Stimulated activated naive CD8-positive, alpha-beta T cell treated with anti-CD3 and anti-CD28 coated beads, Interleukin-15, Interleukin-2, amounts not matched to agents 100 U/mL and 50 U/mL, for 24 hours (primary cell): ENCODE measurements around the gene GOLIM4.

Experiments used
- ATAC-seq: fragments of 150-1000 bp; cut with Tn5 transposase; one replicate; pipeline ENCODE4 v1.10.0; 2021
- DNase-seq: peaks from one replicate; pipeline ENCODE4 v3.0.0; 2021

Gene GOLIM4

GRCh38 chr3:167992381-167992780 lies 103.3 kb downstream of the GOLIM4 start:
- DNase-seq = no peak
- no peak for ATAC-seq

- no peak for ATAC-seq
- DNase-seq = no peak
Observed at GRCh38 chr3:167991213-167991612, 104.5 kb downstream of the GOLIM4 start.

- ATAC-seq = no peak
Observed at GRCh38 chr3:167989999-167990398, 105.7 kb downstream of the GOLIM4 start.

GRCh38 chr3:167989066-167989465 lies 106.7 kb downstream of the GOLIM4 start:
- no peak for ATAC-seq
- DNase-seq = no peak

More at GRCh38 chr3:167989999-167990398, 105.7 kb downstream of the GOLIM4 start:
- DNase-seq = no peak

GRCh38 chr3:167983583-167983982 lies 112.1 kb downstream of the GOLIM4 start:
- no peak for ATAC-seq
- no peak for DNase-seq

GRCh38 chr3:167978486-167978885 lies 117.2 kb downstream of the GOLIM4 start:
- ATAC-seq = no peak
- no peak for DNase-seq

GRCh38 chr3:167978071-167978470 lies 117.7 kb downstream of the GOLIM4 start:
- ATAC-seq (no peak), DNase-seq (no peak)

- ATAC-seq (no peak), DNase-seq (no peak)
Observed at GRCh38 chr3:167976516-167977361, 119.0 kb downstream of the GOLIM4 start.

GRCh38 chr3:167973901-167974300 lies 121.8 kb downstream of the GOLIM4 start:
- DNase-seq (no peak), ATAC-seq (no peak)

GRCh38 chr3:167973046-167973445 lies 122.7 kb downstream of the GOLIM4 start:
- no peak for ATAC-seq
- no peak for DNase-seq

GRCh38 chr3:167972502-167972901 lies 123.2 kb downstream of the GOLIM4 start:
- no peak for ATAC-seq
- no peak for DNase-seq

- DNase-seq (no peak), ATAC-seq (no peak)
Observed at GRCh38 chr3:167969548-167969947, 126.2 kb downstream of the GOLIM4 start.

GRCh38 chr3:167967257-167968036 lies 128.3 kb downstream of the GOLIM4 start:
- DNase-seq (no peak), ATAC-seq (no peak)
